GM12878 (cell line): ENCODE data around the gene SLC28A2.

Source experiments
- EP300 ChIP-seq, 2 experiments: fragments of 150-350 bp in 1 of 2; IDR thresholded peaks; 2 replicates each; pipeline ENCODE4 v1.6.1; 2011 to 2012; ENCODE audit warnings: low read depth in 2 of 2, low read length in 2 of 2, borderline replicate concordance in 1 of 2, improper control_type of control experiment in 1 of 2, inconsistent platforms in 1 of 2; ENCODE audit not compliant: control insufficient read depth in 1 of 2
- EZH2 ChIP-seq: IDR thresholded peaks from 2 replicates; pipeline ENCODE4 v1.6.1; 2012; ENCODE audit warnings: low read depth, mild to moderate bottlenecking, control low read depth, inconsistent platforms, low read length, borderline replicate concordance; ENCODE audit not compliant: control insufficient read depth
- MYB ChIP-seq: fragments of 150-350 bp; IDR thresholded peaks from 2 replicates; pipeline ENCODE4 v1.6.1; 2014; ENCODE audit warnings: mild to moderate bottlenecking, low read depth, low read length, borderline replicate concordance
- NKRF ChIP-seq: fragments of 450-650 bp; conservative IDR thresholded peaks from 2 replicates; pipeline ENCODE4 v1.6.1; 2017; ENCODE audit warnings: mild to moderate bottlenecking, moderate library complexity
- TBL1XR1 ChIP-seq: IDR thresholded peaks from 2 replicates; pipeline ENCODE4 v1.6.1; 2012; ENCODE audit warnings: low read depth, low read length, improper control_type of control experiment
- ZZZ3 ChIP-seq: IDR thresholded peaks from 2 replicates; pipeline ENCODE4 v1.6.1; 2011; ENCODE audit warnings: low read depth; ENCODE audit not compliant: control insufficient read depth, insufficient read length
- TF ChIP-seq, protein P1 (sequence below), 3 experiments: IDR thresholded peaks in 2 of 3; conservative IDR thresholded peaks in 1 of 3; 2 replicates each; pipeline ENCODE4 v1.5.1; 2011; ENCODE audit warnings: low read depth in 3 of 3, low read length in 3 of 3, mild to moderate bottlenecking in 3 of 3, control low read depth in 2 of 3, moderate library complexity in 2 of 3, inconsistent platforms in 1 of 3, mixed read lengths in 1 of 3; ENCODE audit not compliant: control insufficient read depth in 2 of 3, insufficient read depth in 1 of 3; ENCODE audit errors: extremely low read depth in 1 of 3

- TF ChIP-seq, protein P1, sequence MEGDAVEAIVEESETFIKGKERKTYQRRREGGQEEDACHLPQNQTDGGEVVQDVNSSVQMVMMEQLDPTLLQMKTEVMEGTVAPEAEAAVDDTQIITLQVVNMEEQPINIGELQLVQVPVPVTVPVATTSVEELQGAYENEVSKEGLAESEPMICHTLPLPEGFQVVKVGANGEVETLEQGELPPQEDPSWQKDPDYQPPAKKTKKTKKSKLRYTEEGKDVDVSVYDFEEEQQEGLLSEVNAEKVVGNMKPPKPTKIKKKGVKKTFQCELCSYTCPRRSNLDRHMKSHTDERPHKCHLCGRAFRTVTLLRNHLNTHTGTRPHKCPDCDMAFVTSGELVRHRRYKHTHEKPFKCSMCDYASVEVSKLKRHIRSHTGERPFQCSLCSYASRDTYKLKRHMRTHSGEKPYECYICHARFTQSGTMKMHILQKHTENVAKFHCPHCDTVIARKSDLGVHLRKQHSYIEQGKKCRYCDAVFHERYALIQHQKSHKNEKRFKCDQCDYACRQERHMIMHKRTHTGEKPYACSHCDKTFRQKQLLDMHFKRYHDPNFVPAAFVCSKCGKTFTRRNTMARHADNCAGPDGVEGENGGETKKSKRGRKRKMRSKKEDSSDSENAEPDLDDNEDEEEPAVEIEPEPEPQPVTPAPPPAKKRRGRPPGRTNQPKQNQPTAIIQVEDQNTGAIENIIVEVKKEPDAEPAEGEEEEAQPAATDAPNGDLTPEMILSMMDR (IDR thresholded peaks at IDR 0.05 in 2 of 3, conservative IDR thresholded peaks at IDR 0.05 in 1 of 3; ENCODE audit: control insufficient read depth in 2 of 3, extremely low read depth in 1 of 3, insufficient read depth in 1 of 3, low read depth in 3 of 3, low read length in 3 of 3): peak; percentile 36 to 59 (median 45); a peak in 4 of 6 replicates
- TF ChIP-seq ZZZ3 (no peak), EP300 (IDR thresholded peaks at IDR 0.05; ENCODE audit: borderline replicate concordance in 1 of 2, control insufficient read depth in 1 of 2, low read depth in 2 of 2, low read length in 2 of 2) (no peak), NKRF (no peak), EZH2 (no peak), MYB (no peak), TBL1XR1 (no peak)
Measured at GRCh38 chr15:45276831-45277230, 24.8 kb downstream of the SLC28A2 start.
